K562 (cell line): Measurements from ENCODE around the gene GRIA3. TPM values are rescaled to one million over a fixed set of nuclear protein-coding genes. Genes with fewer than 3 reads are reported as not detected.

Experiments
- ATAC-seq: fragments of 200-7000 bp; cut with Tn5 transposase; 3 replicates; pipeline ENCODE4 v1.9.1; 2020; ENCODE audit warnings: moderate library complexity
- BruUV-seq: library from RNA; stranded (reverse); fragments of 400-500 nt; replicated peaks from 2 replicates; lab custom pipeline; 2021; lab: Mats Ljungman, UMichigan
- CTCF ChIA-PET: fragments of 300-600 bp; formaldehyde crosslinking; extraction: SDS; loops from one replicate; lab custom pipeline; 2021; ENCODE audit warnings: low intra/inter-chr PET ratio; lab: Yijun Ruan, JAX
- POLR2A ChIA-PET: fragments of 300-600, 350-650 bp; sonication (Branson Sonifier 250); formaldehyde crosslinking; extraction: SDS; loops from one replicate; lab custom pipeline; 2021; ENCODE audit warnings: antibody characterized with exemption, inconsistent platforms; lab: Yijun Ruan, JAX
- DNase-seq, 4 experiments: peaks; one replicate each; pipeline versions ENCODE4 v3.0.0 to v3.0.0-alpha.2; 2011 to 2018; ENCODE audit warnings: low spot score in 3 of 4, mixed read lengths in 3 of 4; ENCODE audit errors: extremely low read depth in 1 of 4
- FAIRE-seq: peaks from 2 replicates; lab custom pipeline; 2011; peaks lifted over from hg19 to GRCh38; lab: Jason Lieb, UNC
- H2AFZ ChIP-seq: 2 replicates; pipeline ENCODE4 v1.6.0; 2011; ENCODE audit warnings: low read depth, low read length, control low read depth, inconsistent platforms
- H3K27ac ChIP-seq: fragments of 200-600 bp; 3 replicates; pipeline ENCODE4 v1.8.0; 2011; ENCODE audit warnings: low read depth, mild to moderate bottlenecking, control low read depth, inconsistent platforms, low read length, moderate library complexity, mixed read lengths; ENCODE audit errors: extremely low read depth
- H3K27me3 ChIP-seq, 2 experiments: fragments of 300-600 bp in 1 of 2; 2 replicates in 1 of 2; 3 replicates in 1 of 2; pipeline versions ENCODE4 v1.6.0 to v1.8.0; 2011; ENCODE audit warnings: inconsistent platforms in 2 of 2, low read length in 2 of 2, mild to moderate bottlenecking in 1 of 2, mixed read lengths in 1 of 2, moderate library complexity in 1 of 2; ENCODE audit not compliant: control insufficient read depth in 2 of 2, insufficient read depth in 2 of 2
- H3K36me3 ChIP-seq: fragments of 300-600 bp; 3 replicates; pipeline ENCODE4 v1.8.0; 2011; ENCODE audit warnings: mild to moderate bottlenecking, low read length, inconsistent platforms; ENCODE audit not compliant: control insufficient read depth, insufficient read depth
- H3K4me1 ChIP-seq, 2 experiments: fragments of 200-600 bp in 1 of 2; replicated peaks in 1 of 2; 2 replicates in 1 of 2; 3 replicates in 1 of 2; pipeline versions ENCODE4 v1.5.1 to v1.8.0; 2011; ENCODE audit warnings: inconsistent platforms in 2 of 2, low read length in 2 of 2, mild to moderate bottlenecking in 1 of 2, mixed read lengths in 1 of 2, moderate library complexity in 1 of 2; ENCODE audit not compliant: control insufficient read depth in 2 of 2, insufficient read depth in 2 of 2
- H3K4me2 ChIP-seq: 2 replicates; pipeline ENCODE4 v1.6.1; 2011; ENCODE audit warnings: low read length, control low read depth, inconsistent platforms, mixed read lengths; ENCODE audit not compliant: insufficient read depth
- H3K4me3 ChIP-seq: fragments of 200-600 bp; sonication (generic), shearing (Covaris generic); 2 replicates; pipeline ENCODE4 v1.5.1; 2016; ENCODE audit warnings: control low read depth, inconsistent platforms
- H3K79me2 ChIP-seq: fragments of 200-600 bp; 3 replicates; pipeline ENCODE4 v1.8.0; 2011; ENCODE audit warnings: low read length, inconsistent platforms; ENCODE audit not compliant: control insufficient read depth, insufficient read depth
- H3K9ac ChIP-seq, 2 experiments: 2 replicates each; pipeline versions ENCODE4 v1.6.0 to v1.6.1; 2011; ENCODE audit warnings: low read depth in 2 of 2, low read length in 2 of 2, control low read depth in 1 of 2, inconsistent platforms in 1 of 2, mild to moderate bottlenecking in 1 of 2, mixed read lengths in 1 of 2; ENCODE audit not compliant: insufficient read depth in 1 of 2
- H3K9me1 ChIP-seq: one replicate; pipeline ENCODE4 v1.6.0; 2011; ENCODE audit warnings: inconsistent platforms, mild to moderate bottlenecking, low read length, moderate library complexity; ENCODE audit not compliant: control insufficient read depth, insufficient read depth
- H3K9me3 ChIP-seq: replicated peaks from 2 replicates; pipeline ENCODE4 v1.5.1; 2011; ENCODE audit warnings: low read depth, low read length, inconsistent platforms; ENCODE audit not compliant: control insufficient read depth, insufficient read depth
- H4K20me1 ChIP-seq: replicated peaks from 2 replicates; pipeline ENCODE4 v1.6.1; 2011; ENCODE audit warnings: low read length, inconsistent platforms, mixed read lengths; ENCODE audit not compliant: control insufficient read depth, insufficient read depth
- ARID2 ChIP-seq: fragments of 450-650 bp; IDR thresholded peaks from 2 replicates; pipeline ENCODE4 v1.6.1; 2017; ENCODE audit warnings: antibody characterized with exemption, mild to moderate bottlenecking
- CCAR2 ChIP-seq: fragments of 200-400 bp; formaldehyde crosslinking; IDR thresholded peaks from 2 replicates; pipeline ENCODE4 v1.6.1; 2017; ENCODE audit warnings: mild to moderate bottlenecking, low read depth, low read length
- ETS1 ChIP-seq: conservative IDR thresholded peaks from 2 replicates; pipeline ENCODE4 v1.6.1; 2011; ENCODE audit warnings: low read depth, mild to moderate bottlenecking, low read length; ENCODE audit not compliant: control insufficient read depth
- ETV5 ChIP-seq: sonication (generic); formaldehyde crosslinking; IDR thresholded peaks from 2 replicates; pipeline ENCODE4 v1.4.0; 2020; ENCODE audit warnings: low read depth, mild to moderate bottlenecking, missing genetic modification reagents
- HDAC1 ChIP-seq, 2 experiments: fragments of 450-650 bp; IDR thresholded peaks; 2 replicates each; pipeline ENCODE4 v1.6.1; 2016 to 2017; ENCODE audit warnings: inconsistent platforms in 1 of 2, mild to moderate bottlenecking in 1 of 2, moderate library complexity in 1 of 2
- HDAC2 ChIP-seq: fragments of 450-650 bp; IDR thresholded peaks from 2 replicates; pipeline ENCODE4 v1.6.1; 2016; ENCODE audit warnings: mild to moderate bottlenecking
- HLTF ChIP-seq: fragments of 450-650 bp; IDR thresholded peaks from 2 replicates; pipeline ENCODE4 v1.6.1; 2016
- HOXB6 ChIP-seq: fragments of 250-450 bp; sonication (Bioruptor Pico); IDR thresholded peaks from 2 replicates; pipeline ENCODE4 v1.5.1; 2022; ENCODE audit warnings: mild to moderate bottlenecking, borderline replicate concordance
- MIER1 ChIP-seq: fragments of 450-650 bp; IDR thresholded peaks from 2 replicates; pipeline ENCODE4 v1.6.1; 2016; ENCODE audit warnings: antibody characterized with exemption, mild to moderate bottlenecking, low read depth
- NELFE ChIP-seq: IDR thresholded peaks from 2 replicates; pipeline ENCODE4 v1.6.1; 2011; ENCODE audit warnings: mild to moderate bottlenecking; ENCODE audit not compliant: insufficient read depth, insufficient read length
- NR0B1 ChIP-seq: fragments of 450-650 bp; IDR thresholded peaks from one replicate; pipeline ENCODE4 v1.6.1; 2018; ENCODE audit warnings: mild to moderate bottlenecking, moderate library complexity; ENCODE audit not compliant: partially characterized antibody
- POLR2AphosphoS5 ChIP-seq: IDR thresholded peaks from 2 replicates; pipeline ENCODE4 v1.6.1; 2011; ENCODE audit warnings: mild to moderate bottlenecking, low read depth, low read length, moderate library complexity; ENCODE audit not compliant: control insufficient read depth, insufficient read depth
- PPARD ChIP-seq: fragments of 250-450 bp; sonication (Bioruptor Pico); IDR thresholded peaks from 2 replicates; pipeline ENCODE4 v1.8.0; 2022; ENCODE audit warnings: inconsistent platforms, mild to moderate bottlenecking, moderate library complexity
- SMARCA5 ChIP-seq: fragments of 450-650 bp; IDR thresholded peaks from 2 replicates; pipeline ENCODE4 v1.6.1; 2016
- TAF15 ChIP-seq: fragments of 200-400 bp; formaldehyde crosslinking; IDR thresholded peaks from 2 replicates; pipeline ENCODE4 v1.6.1; 2017; ENCODE audit warnings: mild to moderate bottlenecking, low read depth, low read length, moderate library complexity
- TRIM25 ChIP-seq: fragments of 450-650 bp; IDR thresholded peaks from 2 replicates; pipeline ENCODE4 v1.7.0; 2016; ENCODE audit warnings: borderline replicate concordance
- ZNF507 ChIP-seq: conservative IDR thresholded peaks from 2 replicates; pipeline ENCODE4 v1.6.1; 2017; ENCODE audit warnings: missing genetic modification characterization, missing compliant biosample characterization
- ZNF589 ChIP-seq: fragments of 200-800 bp; sonication (Bioruptor generic); IDR thresholded peaks from 2 replicates; pipeline ENCODE4 v1.6.1; 2016; ENCODE audit warnings: low read depth, missing genetic modification characterization, missing compliant biosample characterization
- ZNF644 ChIP-seq: fragments of 200-800 bp; sonication (Bioruptor generic); IDR thresholded peaks from 2 replicates; pipeline ENCODE4 v1.6.1; 2016; ENCODE audit warnings: low read depth, missing genetic modification characterization, missing compliant biosample characterization
- WGBS: fragments of 100-300 bp; shearing (Covaris generic); methylation state at CpG from one replicate; pipeline ENCODE4 v1.1.6; 2016; ENCODE audit warnings: low coverage, mixed read lengths; ENCODE audit not compliant: insufficient coverage; ENCODE audit errors: missing lambda C conversion rate; 5-methylcytosine and 5-hydroxymethylcytosine counted together
- in situ Hi-C: fragments of 300-500 bp; cut with MboI; formaldehyde crosslinking; loops from 4 replicates; pipeline ENCODE4 v1.15.0; 2018; ENCODE audit warnings: inconsistent platforms, mixed read lengths
- intact Hi-C: fragments of 100-400 bp; cut with micrococcal nuclease; formaldehyde crosslinking; loops from 2 replicates; pipeline ENCODE4 v1.14.2; 2022
- polyA plus RNA-seq, 8 experiments: library from polyadenylated mRNA; depleted of rRNA in 4 of 8; stranded (reverse) in 5 of 8; unstranded in 3 of 8; fragments of >200 nt; fragmentation: Nextera tagmentation in 2 of 8; fragmentation: Illumina TruSeq in 1 of 8; extraction: Ambion mirVana in 2 of 8; extraction: Trizol in 1 of 8; gene quantifications; 2 replicates each; pipeline versions ENCODE4 v1.2.1 to v1.2.3, GENCODE V29; 2011 to 2014; ENCODE audit warnings: inconsistent platforms in 1 of 8, missing spikeins in 1 of 8
- total RNA-seq, 7 experiments: library from RNA; depleted of rRNA in 6 of 7; stranded (reverse); fragments of >200 nt in 6 of 7; fragmentation: Illumina TruSeq in 2 of 7; extraction: Trizol in 2 of 7; gene quantifications; 2 replicates each; pipeline versions ENCODE4 v1.2.1 to v1.2.3, GENCODE V29; 2011 to 2021; ENCODE audit warnings: low replicate concordance in 1 of 7

The GRIA3 gene
- total and polyA plus RNA-seq, 9 of the 15 experiments (the other 6 are each of a cell fraction or from before 2014, with no cell fraction given), result 0.10 TPM; not detected in 8

GRCh38 chrX:123424546-123424945 lies 240.5 kb downstream of the GRIA3 start (continued):
- TF ChIP-seq TAF15 (no peak), CCAR2 (no peak), HOXB6 (CRISPR knock-in tag) (no peak), ETS1 (no peak), ZNF589 (CRISPR knock-in tag) (no peak)
- TF ChIP-seq, all 486 proteins: peak for 6

GRCh38 chrX:123425471-123425870 lies 241.4 kb downstream of the GRIA3 start:
- Histone ChIP-seq H3K27me3 (no peaks in the 10 kb centered on the region), H3K4me2 (no peak overlapping the region), H2AFZ (no peak overlapping the region), H3K4me3 (no peak overlapping the region), H3K36me3 (no peaks in the 10 kb centered on the region), H3K9ac (no peak overlapping the region), H3K9me3 (no peaks in the 10 kb centered on the region), H4K20me1 (no peaks in the 10 kb centered on the region), H3K9me1 (no peaks in the 10 kb centered on the region), H3K79me2 (no peaks in the 10 kb centered on the region), H3K4me1 (no peaks in the 10 kb centered on the region), H3K27ac (no peak overlapping the region)
- ChIA-PET POLR2A (no interaction called here), CTCF (no interaction called here)
- in situ Hi-C loops (no loop called here), intact Hi-C loops (no loop called here)
- DNase-seq, result no peak
- TF ChIP-seq POLR2AphosphoS5 (no peak), HDAC1 (IDR thresholded peaks at IDR 0.05) (no peak), ARID2 (no peak), ZNF644 (no peak), TRIM25 (no peak), NR0B1 (no peak), ETV5 (CRISPR knock-in tag) (no peak), NELFE (no peak), SMARCA5 (no peak), ZNF507 (tag) (no peak), HDAC2 (no peak), MIER1 (no peak), PPARD (CRISPR knock-in tag) (no peak), HLTF (no peak)
- 0% methylated on average over 2 of the region's 2 CpGs for WGBS
- no peak for ATAC-seq
- no TSS peak for BruUV-seq
- FAIRE-seq, result no peak
